Kidney (tissue), 14 donors: Measurements from ENCODE around the gene MAL. TPM values are rescaled to one million over a fixed set of nuclear protein-coding genes. Genes with fewer than 3 reads are reported as not detected.
A peak's percentile ranks its signal among the peaks of the same experiment; 100 is the strongest.

Experiments
- DNase-seq, 5 donors: peaks; one replicate each; pipeline ENCODE4 v3.0.0-alpha.2; 2013 to 2020
- FAIRE-seq: peaks from 2 replicates; lab custom pipeline; 2012; peaks lifted over from hg19 to GRCh38; lab: Jason Lieb, UNC
- H3K27ac ChIP-seq, 2 donors: one replicate each; pipeline ENCODE4 v1.7.0; 2013; ENCODE audit warnings: low read depth in 2 of 2, low read length in 2 of 2, inconsistent platforms in 1 of 2
- H3K27me3 ChIP-seq: one replicate; pipeline ENCODE4 v1.7.1; 2013; ENCODE audit warnings: low read length, inconsistent platforms; ENCODE audit not compliant: control insufficient read depth, insufficient read depth
- H3K36me3 ChIP-seq, 3 donors: one replicate each; pipeline versions ENCODE4 v1.7.0 to v1.7.1; 2013; ENCODE audit warnings: low read length in 3 of 3, control low read depth in 1 of 3, inconsistent platforms in 1 of 3; ENCODE audit not compliant: insufficient read depth in 3 of 3, control insufficient read depth in 2 of 3
- H3K4me1 ChIP-seq, 3 donors: one replicate each; pipeline versions ENCODE4 v1.7.0 to v1.7.1; 2013; ENCODE audit warnings: low read length in 3 of 3, inconsistent platforms in 1 of 3, low read depth in 1 of 3; ENCODE audit not compliant: control insufficient read depth in 2 of 3, insufficient read depth in 2 of 3
- H3K4me3 ChIP-seq, 3 donors: one replicate each; pipeline versions ENCODE4 v1.7.0 to v1.8.1; 2013; ENCODE audit warnings: low read length in 3 of 3, control low read depth in 1 of 3, inconsistent platforms in 1 of 3
- H3K9ac ChIP-seq, 3 donors: one replicate each; pipeline versions ENCODE4 v1.7.0 to v1.7.1; 2013; ENCODE audit warnings: low read length in 3 of 3, control low read depth in 1 of 3, inconsistent platforms in 1 of 3
- H3K9me3 ChIP-seq, 3 donors: one replicate each; pipeline versions ENCODE4 v1.7.0 to v1.7.1; 2013; ENCODE audit warnings: low read length in 3 of 3, control low read depth in 1 of 3, inconsistent platforms in 1 of 3; ENCODE audit not compliant: control insufficient read depth in 2 of 3, insufficient read depth in 1 of 3
- CTCF ChIP-seq: IDR thresholded peaks from 3 replicates; pipeline ENCODE4 v1.5.1; 2012; ENCODE audit warnings: mild to moderate bottlenecking, moderate library complexity, borderline replicate concordance; ENCODE audit not compliant: insufficient read depth; ENCODE audit errors: extremely low read depth
- intact Hi-C: fragments of 100-400 bp; cut with DNase I; formaldehyde crosslinking; loops from one replicate; pipeline ENCODE4 v1.11.1; 2022
- polyA plus RNA-seq: library from polyadenylated mRNA; stranded (reverse); fragments of 350-450 nt; fragmentation: Illumina TruSeq; extraction: RNeasy Lipid Tissue Mini Kit (QIAGEN cat#74804); gene quantifications from one replicate; pipeline ENCODE4 v1.2.3, GENCODE V29; 2014; ENCODE audit warnings: low read depth, low replicate concordance; ENCODE audit not compliant: insufficient read depth
- total RNA-seq: library from RNA; stranded (reverse); fragmentation: NEBNext Ultra II Directional; extraction: Animal tissue kit (Norgen Biotek cat#: 25700); gene quantifications from one replicate; pipeline ENCODE4 v1.2.1, GENCODE V29; 2021
- donor health status: control.
- donor health status: control.
- donor health status: control.
- donor health status: control.
- donor health status: control.
- donor health status: DM: yes; HTN: yes; CAD: no.
- donor health status: Normal renal cell carcinoma (clear cell type).

MAL gene
- total and polyA plus RNA-seq, 2 donors from 2014 or later, result 477 to 1,006 TPM

DNA sequence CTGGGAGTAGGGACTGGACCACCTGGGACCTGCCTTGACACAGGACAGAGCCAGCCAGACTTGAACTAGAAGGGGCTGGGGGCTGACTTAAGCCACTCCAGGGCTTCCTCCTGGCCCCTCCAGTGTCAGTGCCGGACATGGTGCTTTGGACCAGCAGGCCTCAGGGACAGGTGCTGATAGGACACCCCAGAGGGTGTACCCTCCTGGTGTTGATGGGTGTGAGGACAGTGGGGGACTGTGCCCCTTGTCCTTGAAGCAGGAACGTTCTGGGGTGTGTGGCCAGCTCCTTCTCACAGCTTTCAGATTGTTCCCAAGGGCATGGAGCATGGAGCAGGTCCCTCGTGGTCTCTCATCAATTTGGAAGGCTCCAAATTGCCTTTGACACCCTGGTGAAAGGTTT is 6.8 kb downstream of the MAL start:
- Histone ChIP-seq H3K36me3 (peaks cover 0 to 5% (median 3%) of the 10 kb centered on the region in 3 donors), H3K4me1 (peaks cover 0 to 39% (median 22%) of the 10 kb centered on the region in 3 donors), H3K27me3 (peaks cover 2% of the 10 kb centered on the region), H3K4me3 (peak overlapping the region in 1 of 3 donors; percentile 18), H3K9ac (peak overlapping the region in 1 of 3 donors; percentile 46), H3K9me3 (no peaks in the 10 kb centered on the region), H3K27ac (peak overlapping the region; percentile 51 to 72)
- FAIRE-seq, result no peak
- intact Hi-C loops, result no loop called here
- DNase-seq, result peak in 1 of 5 donors; percentile 55
- no peak for TF ChIP-seq CTCF

DNA sequence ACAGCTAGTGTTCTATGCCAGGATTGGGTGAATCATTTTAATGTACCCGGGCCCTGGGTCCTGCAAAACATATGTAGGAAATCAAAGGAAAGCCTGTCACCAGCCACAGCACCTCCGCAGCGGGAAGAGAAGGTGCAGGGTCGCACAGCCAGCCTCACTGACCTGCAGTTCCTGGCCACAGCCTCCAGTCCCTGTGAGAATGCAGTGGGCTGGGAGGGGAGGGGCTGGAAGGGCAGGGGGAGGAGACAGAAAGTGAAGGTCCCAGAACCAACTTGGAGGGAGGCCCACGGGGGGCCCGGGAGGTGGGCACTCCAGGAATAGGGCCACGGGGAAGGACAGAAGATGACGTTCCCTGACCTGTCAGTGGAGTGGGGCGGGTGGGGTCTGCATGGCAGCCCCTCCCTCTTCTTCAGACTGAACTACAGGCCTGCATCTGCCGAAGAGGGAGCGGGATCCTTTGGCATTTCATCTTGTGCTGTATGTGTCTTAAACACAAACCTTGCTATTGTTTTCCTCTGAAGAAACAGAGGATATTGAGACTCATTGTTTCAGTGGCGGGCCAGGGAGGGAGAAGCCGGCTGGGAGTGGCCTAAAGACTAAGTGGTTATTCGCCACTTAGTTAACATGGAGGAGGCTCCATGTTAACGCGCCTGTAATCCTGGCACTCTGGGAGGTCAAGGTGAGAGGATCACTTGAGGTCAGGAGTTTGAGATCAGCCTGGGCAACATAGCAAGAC is 7.5 kb downstream of the MAL start:
- peak overlapping the region in 1 of 3 donors; percentile 46 for H3K9ac ChIP-seq
- FAIRE-seq, result no peak
- intact Hi-C loops, result no loop called here
- H3K9me3 ChIP-seq, result no peaks in the 10 kb centered on the region
- DNase-seq, result peak in 1 of 5 donors; percentile 55
- no peak for TF ChIP-seq CTCF
- H3K4me1 ChIP-seq, result peaks cover 0 to 39% (median 22%) of the 10 kb centered on the region in 3 donors
- H3K27ac ChIP-seq, result peak overlapping the region; percentile 51 to 72
- peaks cover 2% of the 10 kb centered on the region for H3K27me3 ChIP-seq
- no peak overlapping the region for H3K4me3 ChIP-seq
- peaks cover 0 to 5% (median 3%) of the 10 kb centered on the region in 3 donors for H3K36me3 ChIP-seq

- H3K4me1 ChIP-seq, result peaks cover 0 to 34% (median 22%) of the 10 kb centered on the region in 3 donors
- H3K27me3 ChIP-seq, result no peaks in the 10 kb centered on the region
- H3K36me3 ChIP-seq, result peaks cover 0 to 5% (median 2%) of the 10 kb centered on the region in 3 donors
- no peak overlapping the region for H3K27ac ChIP-seq
- FAIRE-seq, result no peak
- intact Hi-C loops, result no loop called here
- no peak for DNase-seq
- no peak overlapping the region for H3K4me3 ChIP-seq
- no peak for TF ChIP-seq CTCF
- peaks cover 0 to 1% (median 0%) of the 10 kb centered on the region in 3 donors for H3K9me3 ChIP-seq
- peak overlapping the region in 1 of 3 donors; percentile 42 for H3K9ac ChIP-seq
Measured at GRCh38 chr2:95034221-95034620, 8.7 kb downstream of the MAL start.
